GM12873 (cell line): Measurements from ENCODE around the gene CDK6.

Experiments
- TF ChIP-seq, protein P1 (sequence below): IDR thresholded peaks from 2 replicates; pipeline ENCODE4 v1.5.1; 2012; ENCODE audit warnings: low read depth, mild to moderate bottlenecking, moderate library complexity, low read length, control low read depth; ENCODE audit not compliant: insufficient read depth; ENCODE audit errors: missing control alignments

CDK6 gene

GRCh38 chr7:92749327-92749755, 87.0 kb downstream of the CDK6 start:
- TF ChIP-seq, protein P1, sequence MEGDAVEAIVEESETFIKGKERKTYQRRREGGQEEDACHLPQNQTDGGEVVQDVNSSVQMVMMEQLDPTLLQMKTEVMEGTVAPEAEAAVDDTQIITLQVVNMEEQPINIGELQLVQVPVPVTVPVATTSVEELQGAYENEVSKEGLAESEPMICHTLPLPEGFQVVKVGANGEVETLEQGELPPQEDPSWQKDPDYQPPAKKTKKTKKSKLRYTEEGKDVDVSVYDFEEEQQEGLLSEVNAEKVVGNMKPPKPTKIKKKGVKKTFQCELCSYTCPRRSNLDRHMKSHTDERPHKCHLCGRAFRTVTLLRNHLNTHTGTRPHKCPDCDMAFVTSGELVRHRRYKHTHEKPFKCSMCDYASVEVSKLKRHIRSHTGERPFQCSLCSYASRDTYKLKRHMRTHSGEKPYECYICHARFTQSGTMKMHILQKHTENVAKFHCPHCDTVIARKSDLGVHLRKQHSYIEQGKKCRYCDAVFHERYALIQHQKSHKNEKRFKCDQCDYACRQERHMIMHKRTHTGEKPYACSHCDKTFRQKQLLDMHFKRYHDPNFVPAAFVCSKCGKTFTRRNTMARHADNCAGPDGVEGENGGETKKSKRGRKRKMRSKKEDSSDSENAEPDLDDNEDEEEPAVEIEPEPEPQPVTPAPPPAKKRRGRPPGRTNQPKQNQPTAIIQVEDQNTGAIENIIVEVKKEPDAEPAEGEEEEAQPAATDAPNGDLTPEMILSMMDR: no peak

DNA sequence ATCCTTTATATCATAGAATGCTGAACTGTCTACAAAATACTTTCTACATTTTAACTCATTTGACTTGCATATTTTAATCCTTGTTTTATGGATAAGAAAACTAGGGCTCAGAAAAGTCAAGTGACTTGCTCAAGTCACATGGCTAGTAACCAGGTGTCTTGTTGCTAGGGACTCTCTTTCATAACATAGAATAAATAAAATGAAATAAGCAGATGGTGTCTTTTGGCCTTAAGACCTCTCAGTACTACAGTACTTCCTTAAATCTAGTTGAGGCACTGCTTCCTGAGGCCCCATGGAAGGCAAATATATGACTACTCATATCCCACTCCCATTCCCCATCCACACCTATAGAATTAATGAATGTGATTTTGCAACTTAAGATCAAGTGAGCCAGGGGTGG, 87.9 kb downstream of the CDK6 start:
- TF ChIP-seq, protein P1: no peak

DNA sequence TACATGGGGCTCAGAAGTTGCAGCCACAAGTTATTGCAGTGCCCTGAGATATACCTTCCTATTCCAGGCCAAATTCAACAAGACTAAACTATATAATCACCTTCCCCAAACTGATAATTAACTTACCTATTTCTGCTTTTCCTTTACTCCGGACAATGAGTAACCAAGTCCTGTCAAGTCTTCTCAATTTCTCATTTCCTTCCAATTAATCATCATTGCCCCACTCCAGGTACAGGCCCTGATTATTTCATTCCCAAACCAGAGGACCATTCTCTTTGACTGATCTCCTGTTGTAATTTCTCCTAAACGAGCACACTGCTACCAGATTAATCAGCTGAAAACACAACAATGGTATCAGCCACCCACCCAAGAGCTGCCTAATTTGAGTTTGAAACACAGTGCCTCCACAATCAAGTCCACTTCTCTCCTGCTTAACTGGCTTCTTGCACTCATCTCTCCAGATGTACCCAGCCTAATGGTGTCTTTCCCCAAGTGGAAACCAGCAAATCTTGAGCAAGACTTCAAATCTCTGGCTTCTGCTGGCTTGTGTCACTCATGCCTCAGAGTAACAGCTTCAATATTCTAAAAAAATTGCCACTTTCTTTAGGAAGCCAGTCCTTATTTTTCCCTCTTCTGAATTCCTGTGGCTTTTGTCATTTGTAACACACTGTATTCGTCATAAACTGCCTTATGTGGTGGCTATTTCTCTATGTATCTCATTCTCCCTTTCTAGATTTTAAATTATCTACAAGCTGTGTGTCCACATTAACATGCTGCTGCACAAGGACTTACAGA, 89.1 kb downstream of the CDK6 start:
- TF ChIP-seq, protein P1: no peak

DNA sequence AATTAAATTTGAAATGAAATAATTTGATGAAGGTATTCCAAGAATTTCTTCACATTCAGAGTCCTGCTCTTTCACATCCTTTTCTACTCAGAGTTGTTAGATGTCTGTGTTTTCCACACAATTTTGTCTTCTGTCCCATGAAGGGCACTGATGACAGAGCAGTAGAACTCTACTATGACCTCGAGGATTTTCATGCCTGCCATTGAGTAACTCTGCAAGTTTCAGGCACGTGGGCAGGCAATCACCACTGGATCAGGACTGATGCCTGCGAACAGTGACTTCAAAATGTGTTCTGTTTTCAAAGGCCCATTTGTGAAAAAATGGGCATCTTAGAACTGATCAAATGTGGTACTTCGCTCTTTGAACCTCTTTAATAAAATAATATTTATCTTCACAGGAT, 91.1 kb downstream of the CDK6 start:
- TF ChIP-seq, protein P1: no peak

GRCh38 chr7:92742186-92742585, 94.2 kb downstream of the CDK6 start:
- TF ChIP-seq, protein P1: no peak

DNA sequence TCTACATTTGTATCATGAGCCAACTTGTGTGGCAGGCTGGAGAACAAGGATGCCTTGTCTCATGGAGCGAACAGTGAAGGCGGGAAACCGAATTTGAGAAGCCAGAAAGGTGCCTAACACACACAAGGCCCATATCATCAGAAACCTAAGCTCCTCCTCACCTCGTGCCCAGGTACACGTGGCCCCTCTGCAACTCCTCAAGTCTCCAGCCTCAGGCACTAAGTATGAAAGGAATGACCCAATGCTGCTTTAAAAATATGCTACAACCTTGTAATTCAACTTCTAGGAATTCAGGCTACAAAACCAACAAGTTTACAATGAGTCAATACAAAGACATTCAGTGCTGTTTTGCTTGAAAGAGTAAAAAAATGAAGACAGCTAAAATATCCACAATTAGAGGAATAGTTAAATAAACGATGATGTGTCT, 95.7 kb downstream of the CDK6 start:
- TF ChIP-seq, protein P1: no peak

GRCh38 chr7:92740134-92740533, 96.2 kb downstream of the CDK6 start:
- TF ChIP-seq, protein P1: no peak
